Measurements from ENCODE around the gene TUBB.

DNA sequence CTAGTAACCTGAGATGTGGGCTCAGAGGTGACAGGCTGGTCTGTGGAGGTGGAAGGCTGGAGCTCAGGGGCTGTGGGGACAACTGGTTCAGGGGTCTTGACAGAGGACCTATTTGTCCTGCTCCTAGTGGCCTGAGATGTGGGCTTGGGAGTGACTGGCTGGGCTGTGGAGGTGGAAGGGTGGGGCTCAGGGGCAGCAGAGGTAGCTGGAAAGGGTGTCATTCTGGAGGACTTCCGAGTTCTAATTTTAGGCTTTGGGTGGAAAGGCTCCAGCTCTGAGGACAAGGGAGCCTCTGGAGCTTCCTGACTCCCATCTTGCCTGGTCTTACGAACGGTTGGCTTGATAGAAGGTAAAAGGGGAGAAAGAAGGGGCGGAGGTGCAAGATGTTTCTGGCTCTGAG lies 14.5 kb upstream of the TUBB start:
- TF ChIP-seq, protein P1, sequence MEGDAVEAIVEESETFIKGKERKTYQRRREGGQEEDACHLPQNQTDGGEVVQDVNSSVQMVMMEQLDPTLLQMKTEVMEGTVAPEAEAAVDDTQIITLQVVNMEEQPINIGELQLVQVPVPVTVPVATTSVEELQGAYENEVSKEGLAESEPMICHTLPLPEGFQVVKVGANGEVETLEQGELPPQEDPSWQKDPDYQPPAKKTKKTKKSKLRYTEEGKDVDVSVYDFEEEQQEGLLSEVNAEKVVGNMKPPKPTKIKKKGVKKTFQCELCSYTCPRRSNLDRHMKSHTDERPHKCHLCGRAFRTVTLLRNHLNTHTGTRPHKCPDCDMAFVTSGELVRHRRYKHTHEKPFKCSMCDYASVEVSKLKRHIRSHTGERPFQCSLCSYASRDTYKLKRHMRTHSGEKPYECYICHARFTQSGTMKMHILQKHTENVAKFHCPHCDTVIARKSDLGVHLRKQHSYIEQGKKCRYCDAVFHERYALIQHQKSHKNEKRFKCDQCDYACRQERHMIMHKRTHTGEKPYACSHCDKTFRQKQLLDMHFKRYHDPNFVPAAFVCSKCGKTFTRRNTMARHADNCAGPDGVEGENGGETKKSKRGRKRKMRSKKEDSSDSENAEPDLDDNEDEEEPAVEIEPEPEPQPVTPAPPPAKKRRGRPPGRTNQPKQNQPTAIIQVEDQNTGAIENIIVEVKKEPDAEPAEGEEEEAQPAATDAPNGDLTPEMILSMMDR (IDR thresholded peaks at IDR 0.05): no peak
- TF ChIP-seq POLR2A (IDR thresholded peaks at IDR 0.05): no peak

All from esophagus squamous epithelium (tissue), 4 donors.